ENCODE measurements around the gene DENND1A. TPM values are rescaled to one million over a fixed set of nuclear protein-coding genes. Genes with fewer than 3 reads are reported as not detected.

DENND1A gene
- total and polyA plus RNA-seq, 4 experiments from 2014 or later: 1.4 to 14.2 (median 9.9) TPM

GRCh38 chr9:123753669-123754258 is 176.2 kb downstream of the DENND1A start:
- peaks cover 11 to 22% of the 10 kb centered on the region in 2 donors for H3K36me3 Mint-ChIP-seq
- no peaks in the 10 kb centered on the region for H3K36me3 ChIP-seq (ENCODE audit: insufficient read depth, low read length)
- H3K9me3 ChIP-seq (ENCODE audit: control insufficient read depth in 1 of 2, low read length in 2 of 2): no peaks in the 10 kb centered on the region
- no peak overlapping the region for H3K27ac Mint-ChIP-seq
- peaks cover 12 to 20% (median 13%) of the 10 kb centered on the region in 4 donors for H3K4me1 Mint-ChIP-seq
- DNase-seq: no peak
- H3K27me3 ChIP-seq (ENCODE audit: insufficient read depth, low read length): no peaks in the 10 kb centered on the region
- no peak overlapping the region for H3K4me3 Mint-ChIP-seq
- intact Hi-C loops (cut with micrococcal nuclease): no loop called here
- H3K4me3 ChIP-seq (ENCODE audit: low read length in 2 of 2): no peak overlapping the region
- ChIA-PET CTCF (ENCODE audit: partially characterized antibody) (no interaction called here), POLR2A (ENCODE audit: partially characterized antibody) (no interaction called here)
- H3K4me1 ChIP-seq (ENCODE audit: insufficient read depth, low read length): peaks cover 12% of the 10 kb centered on the region
- H3K27me3 Mint-ChIP-seq: no peaks in the 10 kb centered on the region
- H3K27ac ChIP-seq (ENCODE audit: low read depth, low read length): no peak overlapping the region
- no peaks in the 10 kb centered on the region for H3K9me3 Mint-ChIP-seq

DNA sequence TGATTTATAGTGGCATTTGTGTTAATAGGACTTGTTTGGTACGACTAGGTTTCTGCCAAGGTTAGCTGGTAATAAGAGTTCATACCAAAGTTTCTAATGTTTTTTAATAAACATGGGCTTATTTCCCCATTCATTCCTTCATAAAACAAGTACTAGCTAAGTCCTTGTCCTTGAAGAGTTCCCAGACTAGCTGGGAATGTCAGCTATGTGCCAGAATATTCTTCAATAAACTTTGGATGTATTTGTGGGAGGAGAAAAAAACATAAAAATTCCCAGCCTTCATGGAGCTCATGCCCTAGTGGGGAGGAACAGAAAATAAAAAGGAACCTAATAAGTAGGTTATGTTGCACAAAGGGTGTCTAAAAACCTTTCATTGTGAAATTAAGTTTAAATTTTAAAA is 176.9 kb downstream of the DENND1A start:
- POLR2A ChIA-PET (ENCODE audit: partially characterized antibody): no interaction called here
- DNase-seq: no peak
- peaks cover 12% of the 10 kb centered on the region for H3K4me1 ChIP-seq (ENCODE audit: insufficient read depth, low read length)
- Mint-ChIP-seq H3K4me1 (peaks cover 12 to 20% (median 14%) of the 10 kb centered on the region in 4 donors), H3K27me3 (no peaks in the 10 kb centered on the region), H3K27ac (no peak overlapping the region), H3K4me3 (no peak overlapping the region), H3K36me3 (peaks cover 11 to 19% of the 10 kb centered on the region in 2 donors), H3K9me3 (no peaks in the 10 kb centered on the region)
- H3K4me3 ChIP-seq (ENCODE audit: low read length in 2 of 2): no peak overlapping the region
- no peaks in the 10 kb centered on the region for H3K36me3 ChIP-seq (ENCODE audit: insufficient read depth, low read length)
- no peak overlapping the region for H3K27ac ChIP-seq (ENCODE audit: low read depth, low read length)
- intact Hi-C loops (cut with micrococcal nuclease): no loop called here
- no peaks in the 10 kb centered on the region for H3K9me3 ChIP-seq (ENCODE audit: control insufficient read depth in 1 of 2, low read length in 2 of 2)
- no peaks in the 10 kb centered on the region for H3K27me3 ChIP-seq (ENCODE audit: insufficient read depth, low read length)
- CTCF ChIA-PET (ENCODE audit: partially characterized antibody): no interaction called here

- Histone ChIP-seq H3K27me3 (ENCODE audit: insufficient read depth, low read length) (no peaks in the 10 kb centered on the region), H3K9me3 (ENCODE audit: control insufficient read depth in 1 of 2, low read length in 2 of 2) (no peaks in the 10 kb centered on the region), H3K36me3 (ENCODE audit: insufficient read depth, low read length) (no peaks in the 10 kb centered on the region), H3K4me3 (ENCODE audit: low read length in 2 of 2) (no peak overlapping the region), H3K4me1 (ENCODE audit: insufficient read depth, low read length) (peaks cover 12% of the 10 kb centered on the region), H3K27ac (ENCODE audit: low read depth, low read length) (no peak overlapping the region)
- intact Hi-C loops (cut with micrococcal nuclease): no loop called here
- H3K36me3 Mint-ChIP-seq: peaks cover 8 to 9% of the 10 kb centered on the region in 2 donors
- DNase-seq: no peak
- peak overlapping the region in 1 of 8 donors; percentile 21 for H3K4me3 Mint-ChIP-seq
- no peaks in the 10 kb centered on the region for H3K27me3 Mint-ChIP-seq
- peak overlapping the region in 2 of 7 donors; percentile 1 to 2 for H3K27ac Mint-ChIP-seq
- no peaks in the 10 kb centered on the region for H3K9me3 Mint-ChIP-seq
- ChIA-PET CTCF (ENCODE audit: partially characterized antibody) (no interaction called here), POLR2A (ENCODE audit: partially characterized antibody) (no interaction called here)
- H3K4me1 Mint-ChIP-seq: peaks cover 11 to 20% (median 13%) of the 10 kb centered on the region in 4 donors
These were observed 180.2 kb downstream of the DENND1A start for GRCh38 chr9:123749580-123750202.

- no peaks in the 10 kb centered on the region for H3K9me3 Mint-ChIP-seq
- Histone ChIP-seq H3K4me3 (ENCODE audit: low read length in 2 of 2) (no peak overlapping the region), H3K9me3 (ENCODE audit: control insufficient read depth in 1 of 2, low read length in 2 of 2) (no peaks in the 10 kb centered on the region), H3K4me1 (ENCODE audit: insufficient read depth, low read length) (peaks cover 12% of the 10 kb centered on the region), H3K36me3 (ENCODE audit: insufficient read depth, low read length) (no peaks in the 10 kb centered on the region), H3K27me3 (ENCODE audit: insufficient read depth, low read length) (no peaks in the 10 kb centered on the region), H3K27ac (ENCODE audit: low read depth, low read length) (no peak overlapping the region)
- no peak overlapping the region for H3K27ac Mint-ChIP-seq
- H3K4me3 Mint-ChIP-seq: no peak overlapping the region
- no peaks in the 10 kb centered on the region for H3K27me3 Mint-ChIP-seq
- intact Hi-C loops (cut with micrococcal nuclease): no loop called here
- POLR2A ChIA-PET (ENCODE audit: partially characterized antibody): no interaction called here
- H3K4me1 Mint-ChIP-seq: peaks cover 11 to 20% (median 13%) of the 10 kb centered on the region in 4 donors
- DNase-seq: no peak
- CTCF ChIA-PET (ENCODE audit: partially characterized antibody): no interaction called here
- H3K36me3 Mint-ChIP-seq: peaks cover 0 to 7% of the 10 kb centered on the region in 2 donors
These were observed 183.2 kb downstream of the DENND1A start for GRCh38 chr9:123746765-123747164.

- Mint-ChIP-seq H3K27ac (no peak overlapping the region), H3K27me3 (no peaks in the 10 kb centered on the region), H3K36me3 (peaks cover 0 to 4% of the 10 kb centered on the region in 2 donors), H3K4me1 (peaks cover 10 to 14% (median 12%) of the 10 kb centered on the region in 4 donors), H3K4me3 (no peak overlapping the region), H3K9me3 (no peaks in the 10 kb centered on the region)
- H3K4me3 ChIP-seq (ENCODE audit: low read length in 2 of 2): no peak overlapping the region
- H3K27ac ChIP-seq (ENCODE audit: low read depth, low read length): no peak overlapping the region
- intact Hi-C loops (cut with micrococcal nuclease): no loop called here
- no peaks in the 10 kb centered on the region for H3K9me3 ChIP-seq (ENCODE audit: control insufficient read depth in 1 of 2, low read length in 2 of 2)
- ChIA-PET POLR2A (ENCODE audit: partially characterized antibody) (no interaction called here), CTCF (ENCODE audit: partially characterized antibody) (no interaction called here)
- H3K36me3 ChIP-seq (ENCODE audit: insufficient read depth, low read length): no peaks in the 10 kb centered on the region
- DNase-seq: no peak
- peaks cover 12% of the 10 kb centered on the region for H3K4me1 ChIP-seq (ENCODE audit: insufficient read depth, low read length)
- H3K27me3 ChIP-seq (ENCODE audit: insufficient read depth, low read length): no peaks in the 10 kb centered on the region
These were observed 184.0 kb downstream of the DENND1A start for GRCh38 chr9:123745933-123746332.

DNA sequence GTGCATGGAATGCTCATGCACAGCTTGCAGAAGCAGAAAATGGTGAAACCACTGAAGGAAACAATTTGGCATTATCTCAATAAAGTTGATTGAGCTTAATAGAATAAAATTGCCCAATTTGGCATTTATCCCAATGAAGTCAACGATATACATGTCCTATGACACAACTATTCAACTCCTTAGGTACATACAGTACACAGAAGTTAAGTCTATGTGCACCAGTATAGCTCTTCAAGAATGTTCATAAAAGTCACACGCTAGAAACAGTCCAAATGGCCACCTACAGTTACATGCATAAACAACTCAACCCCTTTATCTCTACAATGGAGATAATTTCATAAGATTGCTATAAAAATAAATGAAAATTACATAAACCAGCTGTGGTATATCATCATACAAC is 184.5 kb downstream of the DENND1A start:
- Histone ChIP-seq H3K4me3 (ENCODE audit: low read length in 2 of 2) (no peak overlapping the region), H3K27ac (ENCODE audit: low read depth, low read length) (no peak overlapping the region), H3K4me1 (ENCODE audit: insufficient read depth, low read length) (peaks cover 12% of the 10 kb centered on the region), H3K36me3 (ENCODE audit: insufficient read depth, low read length) (no peaks in the 10 kb centered on the region), H3K9me3 (ENCODE audit: control insufficient read depth in 1 of 2, low read length in 2 of 2) (no peaks in the 10 kb centered on the region), H3K27me3 (ENCODE audit: insufficient read depth, low read length) (no peaks in the 10 kb centered on the region)
- H3K9me3 Mint-ChIP-seq: no peaks in the 10 kb centered on the region
- H3K4me3 Mint-ChIP-seq: no peak overlapping the region
- POLR2A ChIA-PET (ENCODE audit: partially characterized antibody): no interaction called here
- intact Hi-C loops (cut with micrococcal nuclease): no loop called here
- peaks cover 9 to 12% (median 11%) of the 10 kb centered on the region in 4 donors for H3K4me1 Mint-ChIP-seq
- no peak overlapping the region for H3K27ac Mint-ChIP-seq
- no peak for DNase-seq
- CTCF ChIA-PET (ENCODE audit: partially characterized antibody): no interaction called here
- no peaks in the 10 kb centered on the region for H3K27me3 Mint-ChIP-seq
- peaks cover 0 to 4% of the 10 kb centered on the region in 2 donors for H3K36me3 Mint-ChIP-seq

GRCh38 chr9:123743737-123744136 is 186.2 kb downstream of the DENND1A start:
- H3K4me3 ChIP-seq (ENCODE audit: low read length in 2 of 2): no peak overlapping the region
- no peaks in the 10 kb centered on the region for H3K9me3 Mint-ChIP-seq
- no peak overlapping the region for H3K27ac Mint-ChIP-seq
- no peaks in the 10 kb centered on the region for H3K27me3 ChIP-seq (ENCODE audit: insufficient read depth, low read length)
- H3K4me1 Mint-ChIP-seq: peaks cover 0 to under 1% (median 0%) of the 10 kb centered on the region in 4 donors
- DNase-seq: no peak
- H3K4me1 ChIP-seq (ENCODE audit: insufficient read depth, low read length): no peaks in the 10 kb centered on the region
- no peak overlapping the region for H3K27ac ChIP-seq (ENCODE audit: low read depth, low read length)
- CTCF ChIA-PET (ENCODE audit: partially characterized antibody): no interaction called here
- peaks cover 0 to under 1% of the 10 kb centered on the region in 2 donors for H3K36me3 Mint-ChIP-seq
- H3K27me3 Mint-ChIP-seq: no peaks in the 10 kb centered on the region
- H3K4me3 Mint-ChIP-seq: no peak overlapping the region
- no peaks in the 10 kb centered on the region for H3K9me3 ChIP-seq (ENCODE audit: control insufficient read depth in 1 of 2, low read length in 2 of 2)
- POLR2A ChIA-PET (ENCODE audit: partially characterized antibody): no interaction called here
- no peaks in the 10 kb centered on the region for H3K36me3 ChIP-seq (ENCODE audit: insufficient read depth, low read length)
- intact Hi-C loops (cut with micrococcal nuclease): no loop called here
